ENCODE measurements around the gene BCAS4.
A peak's percentile ranks its signal among the peaks of the same experiment; 100 is the strongest.
"Not testable (repeated sequence)": the region's sequence is repeated elsewhere in the genome, so short reads cannot be mapped to it uniquely, and the experiment has no call there.

Gene BCAS4

DNA sequence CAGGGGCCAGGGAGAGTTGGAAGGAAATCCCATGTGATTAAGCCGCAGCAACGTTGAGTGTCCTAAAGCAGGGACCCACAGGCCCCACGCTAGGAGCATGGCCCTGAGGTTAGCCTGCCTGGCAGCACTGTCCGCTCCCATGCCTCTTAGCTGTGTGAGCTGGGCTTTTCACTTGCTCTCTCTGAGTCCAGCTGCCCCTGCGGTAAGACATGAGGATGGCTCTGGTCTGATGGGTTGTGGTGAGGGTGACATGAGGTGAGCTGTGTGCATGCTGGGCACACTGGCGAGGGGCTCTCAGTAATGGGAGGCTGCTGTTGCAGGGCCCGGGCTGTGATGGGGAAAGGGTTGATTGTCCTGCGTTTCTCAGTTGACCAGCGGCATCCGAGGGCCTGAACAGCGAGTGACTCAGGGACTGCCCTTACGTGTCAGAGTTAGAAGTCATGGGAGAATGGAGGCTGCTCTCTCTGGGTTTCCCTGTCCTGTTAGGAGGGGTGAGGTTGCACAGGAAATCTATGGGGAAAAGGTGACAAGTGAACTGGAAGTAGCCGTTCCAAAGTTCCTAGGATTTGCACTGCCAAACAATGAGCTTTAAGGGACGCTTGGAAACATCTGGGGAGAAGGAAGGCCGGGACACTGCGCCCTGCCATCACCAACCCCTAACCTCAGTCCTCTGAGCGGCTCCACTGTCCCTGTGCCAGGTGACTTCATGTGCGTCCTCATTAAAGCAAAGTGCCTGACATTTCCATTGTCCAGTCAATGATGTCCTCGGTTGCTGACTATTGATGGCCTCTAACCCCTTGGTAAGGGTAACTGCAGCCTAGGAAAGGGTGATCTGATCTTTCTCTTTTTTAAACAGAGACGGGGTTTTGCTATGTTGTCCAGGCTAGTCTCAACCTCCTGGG is 85.0 kb downstream of the BCAS4 start:
- no peak for DNase-seq

DNA sequence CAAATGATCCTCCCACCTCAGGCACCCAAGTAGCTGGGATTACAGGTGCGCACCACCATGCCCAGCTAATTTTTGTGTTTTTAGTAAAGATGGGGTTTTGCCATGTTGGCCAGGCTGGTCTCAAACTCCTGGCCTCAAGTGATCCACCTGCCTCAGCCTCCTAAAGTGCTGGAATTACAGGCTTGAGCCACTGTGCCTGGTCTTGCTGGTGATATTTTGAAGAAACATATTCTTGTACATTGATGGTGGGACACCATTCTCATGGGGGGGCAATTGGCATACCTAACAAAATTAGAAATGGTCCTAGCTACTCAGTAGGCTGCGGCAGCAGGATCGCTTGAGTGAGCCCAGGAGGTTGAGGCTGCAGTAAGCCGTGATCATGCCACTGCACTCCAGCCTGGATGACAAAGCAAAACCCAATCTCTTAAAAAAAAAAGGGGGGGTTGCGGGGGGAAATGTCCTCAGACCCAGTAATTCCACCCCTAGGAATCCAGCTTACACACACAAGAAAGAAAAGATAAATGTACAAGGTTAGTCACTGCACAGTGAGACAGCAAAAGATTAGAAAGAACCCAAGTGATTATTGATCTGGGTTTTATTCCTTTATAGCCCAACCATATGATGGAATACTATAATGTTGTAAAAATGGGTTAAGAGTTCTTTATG is 87.0 kb downstream of the BCAS4 start:
- not testable (repeated sequence) for DNase-seq

DNA sequence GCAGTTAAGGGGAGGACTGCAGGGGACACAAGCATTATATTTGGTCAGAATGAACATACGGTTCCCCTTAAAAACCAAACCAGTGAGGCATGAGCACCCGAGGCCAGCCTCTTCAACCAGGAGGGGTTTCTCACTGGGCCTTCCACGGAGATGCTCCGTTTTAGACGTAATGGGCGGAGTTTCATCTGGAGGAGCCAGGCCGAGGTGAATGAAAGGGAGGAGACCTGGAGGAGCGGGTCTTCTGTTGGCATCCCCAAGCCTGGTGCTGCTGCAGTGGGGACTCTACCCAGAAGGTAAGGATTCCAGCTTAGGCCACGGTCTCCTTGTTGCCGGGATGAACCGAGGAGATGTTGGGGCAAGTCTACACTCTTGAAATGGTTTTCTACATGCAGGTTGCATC is 89.0 kb downstream of the BCAS4 start:
- no peak for DNase-seq

DNA sequence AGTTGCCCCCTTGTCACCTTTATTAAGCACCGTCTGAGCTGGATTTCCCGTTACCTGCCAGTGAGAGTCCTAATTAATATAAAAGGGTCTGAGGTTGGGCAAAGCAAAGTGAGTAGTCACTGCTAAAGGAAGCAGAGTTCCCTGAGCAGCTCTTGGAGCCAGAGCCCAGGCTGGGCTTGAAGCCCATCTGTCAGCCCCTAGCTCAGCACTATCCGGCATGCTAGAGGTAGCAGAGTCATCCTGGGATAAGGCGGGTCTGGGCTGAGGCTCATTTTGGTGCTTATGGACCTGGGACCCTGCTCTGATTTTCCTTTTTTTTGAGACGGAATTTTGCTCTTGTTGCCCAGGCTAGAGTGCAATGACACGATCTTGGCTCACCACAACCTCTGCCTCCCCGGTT is 90.2 kb downstream of the BCAS4 start:
- no peak for DNase-seq

DNA sequence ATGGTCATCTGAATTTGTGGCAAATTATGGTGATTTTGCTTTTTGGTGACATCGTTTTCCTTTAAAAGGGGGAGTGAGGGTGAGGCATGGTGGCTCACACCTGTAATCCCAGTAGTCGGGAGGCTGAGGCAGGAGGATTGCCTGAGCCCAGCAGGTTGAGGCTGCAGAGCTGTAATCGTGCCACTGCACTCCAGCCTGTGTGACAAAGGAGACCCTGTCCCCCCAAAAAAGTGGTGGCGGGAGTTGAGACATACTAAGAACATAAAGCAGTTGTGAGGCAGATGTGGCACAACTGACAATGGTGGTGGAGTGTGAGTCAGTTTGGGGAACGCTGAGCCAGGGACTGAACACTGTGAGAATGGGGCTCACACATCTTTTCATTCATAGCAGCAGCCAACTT is 90.9 kb downstream of the BCAS4 start:
- no peak for DNase-seq

DNA sequence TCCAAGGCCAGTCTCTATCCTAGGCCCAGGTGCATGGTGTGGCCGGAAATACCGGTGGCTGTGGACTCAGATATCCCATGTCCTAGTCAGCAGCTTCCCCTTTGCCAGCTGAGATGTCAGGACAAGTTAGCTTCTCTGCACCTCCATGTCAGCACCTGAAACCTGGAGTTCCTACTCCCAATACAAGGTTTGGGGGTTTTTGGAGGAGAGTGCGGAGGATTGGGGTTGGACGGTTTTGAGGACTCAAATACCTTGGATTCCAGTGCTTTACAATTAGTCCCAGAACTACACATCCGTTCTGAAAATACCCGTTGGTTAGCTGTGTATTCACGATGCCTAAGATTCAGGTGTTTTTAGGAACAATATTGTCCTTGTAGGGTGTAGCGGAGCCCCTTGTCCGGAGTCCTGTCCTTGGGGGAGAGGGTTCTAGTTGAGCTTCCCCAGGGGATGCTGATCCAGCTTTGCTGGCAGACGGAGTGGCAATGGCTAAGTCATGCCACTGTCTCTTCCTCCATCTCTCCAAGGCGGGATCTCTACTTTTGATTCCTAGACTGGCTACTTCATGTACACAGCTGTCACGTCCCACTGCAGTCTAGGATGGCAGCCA is 91.4 kb downstream of the BCAS4 start:
- no peak for DNase-seq

DNA sequence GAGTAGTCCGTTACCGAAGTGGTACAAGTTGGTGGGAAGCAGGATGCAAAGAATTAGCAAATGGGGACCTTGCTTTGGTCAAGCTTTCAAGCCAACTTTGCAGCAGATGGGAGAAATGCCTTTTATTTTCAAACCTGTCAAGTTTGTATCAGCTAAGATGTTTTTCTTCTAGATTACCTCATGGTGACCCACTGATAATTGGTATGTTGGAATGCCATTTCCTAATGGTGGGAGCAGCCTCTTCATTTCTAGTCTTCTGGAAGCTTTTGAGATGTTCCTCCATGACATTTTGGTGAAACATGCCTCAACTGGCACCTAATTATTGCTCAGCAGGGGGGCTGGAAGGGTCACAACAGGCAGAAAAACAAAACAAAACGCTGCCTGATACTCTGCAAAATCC is 92.7 kb downstream of the BCAS4 start:
- DNase-seq = no peak

DNA sequence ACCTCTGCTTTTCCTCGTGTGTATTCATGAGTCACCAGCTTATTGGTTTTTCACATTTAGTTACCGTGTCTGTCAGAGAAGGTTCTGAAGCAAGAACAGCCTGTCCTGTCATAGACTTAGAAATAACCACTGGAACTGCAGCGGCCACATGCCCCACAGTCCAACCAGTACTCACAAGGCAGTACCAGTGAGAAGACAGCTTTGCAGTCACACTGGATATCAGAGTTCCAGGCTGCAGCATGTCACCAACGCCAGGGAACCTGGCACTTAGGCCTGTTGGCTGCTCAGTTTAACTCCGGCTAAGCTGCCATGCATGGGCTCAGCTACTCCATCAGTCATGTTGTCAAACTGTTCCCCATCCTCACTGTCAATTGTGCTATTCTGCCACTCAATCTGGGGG is 96.3 kb downstream of the BCAS4 start:
- no peak for DNase-seq

DNA sequence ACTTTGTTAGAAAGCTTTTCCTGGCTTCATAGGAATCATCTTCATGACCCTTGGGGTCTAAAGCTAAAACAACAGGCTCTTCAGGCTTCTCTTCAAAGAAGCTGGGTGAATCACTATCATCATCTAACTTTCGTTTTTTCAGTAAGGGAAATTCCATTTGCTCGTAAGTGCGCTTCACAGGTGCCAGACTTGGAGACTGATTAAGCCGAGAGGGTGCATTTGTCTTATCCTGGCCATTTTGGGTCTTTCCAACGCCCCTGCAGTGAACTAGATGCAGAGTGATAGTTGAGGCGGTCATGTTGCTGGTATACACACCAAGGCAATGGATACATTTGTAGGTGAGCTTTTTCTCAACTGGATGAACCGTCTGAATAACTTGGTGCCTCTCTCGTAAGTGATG is 97.5 kb downstream of the BCAS4 start:
- no peak for DNase-seq

DNA sequence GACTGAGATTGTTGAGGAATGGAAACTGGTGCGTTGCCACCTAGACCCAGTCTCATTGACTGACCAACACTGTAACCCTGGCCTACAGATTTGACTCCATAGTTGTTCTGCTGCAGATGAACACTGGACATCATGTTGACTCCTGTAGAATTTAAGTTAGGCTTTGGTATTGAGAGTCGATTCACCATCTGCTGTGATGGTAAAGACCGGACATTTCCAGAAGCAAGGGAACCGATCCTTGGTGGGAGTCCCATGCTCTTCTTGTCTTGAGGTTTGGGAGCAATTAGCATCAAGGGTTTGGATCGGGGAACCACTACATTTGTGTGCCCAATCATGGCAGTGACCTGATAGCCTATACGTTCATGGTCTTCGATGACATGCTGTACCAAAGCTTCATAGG is 98.8 kb downstream of the BCAS4 start:
- DNase-seq = no peak

DNA sequence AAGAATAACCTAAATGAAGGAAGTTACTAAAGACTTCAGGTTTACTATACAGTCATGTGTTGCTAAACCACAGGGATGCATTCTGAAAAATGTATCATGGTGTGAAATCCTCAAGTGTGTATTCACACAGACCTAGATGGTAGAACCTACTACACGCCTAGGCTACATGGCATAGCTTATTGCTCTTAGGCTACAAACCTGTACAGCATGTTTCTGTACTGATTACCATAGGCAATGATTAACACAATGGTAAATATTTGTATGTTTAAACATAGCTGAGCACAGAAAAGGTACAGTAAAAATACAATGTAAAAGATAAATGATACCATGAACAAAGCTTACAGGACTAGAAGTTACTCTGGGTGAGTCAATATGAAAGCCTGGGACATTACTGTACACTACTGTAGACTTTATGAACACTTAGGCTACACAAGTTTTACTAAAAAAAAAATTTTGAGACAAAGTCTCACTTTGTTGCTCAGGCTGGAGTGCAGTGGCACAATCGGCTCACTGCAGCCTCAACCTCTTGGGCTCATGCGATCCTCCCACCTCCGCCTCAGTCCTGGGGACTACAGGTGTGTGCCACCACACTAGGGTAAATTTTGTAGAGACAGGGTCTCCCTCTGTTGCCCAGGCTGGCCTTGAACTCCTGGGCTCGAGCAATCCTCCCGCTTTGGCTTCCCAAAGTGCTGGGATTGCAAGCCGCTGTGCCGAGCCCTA is 100.4 kb downstream of the BCAS4 start:
- DNase-seq = no peak

DNA sequence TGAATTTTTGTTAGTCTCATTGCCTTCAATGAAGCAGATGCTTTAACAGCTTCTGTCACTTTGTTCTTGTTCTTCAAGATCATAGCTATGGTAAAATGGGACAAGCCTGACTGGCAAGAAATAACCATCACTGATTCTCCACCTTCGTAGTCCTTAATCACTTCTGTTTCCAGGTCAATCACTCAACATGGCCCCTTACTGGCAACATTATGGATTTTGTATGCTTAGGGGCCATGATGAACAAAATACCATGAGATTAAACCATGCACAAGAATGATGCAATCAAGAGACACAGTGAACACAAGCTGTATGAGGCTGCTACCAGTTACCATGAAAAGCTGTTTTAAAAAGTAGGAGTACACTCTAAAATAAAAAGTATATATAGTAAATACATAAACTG is 103.6 kb downstream of the BCAS4 start:
- no peak for DNase-seq

DNA sequence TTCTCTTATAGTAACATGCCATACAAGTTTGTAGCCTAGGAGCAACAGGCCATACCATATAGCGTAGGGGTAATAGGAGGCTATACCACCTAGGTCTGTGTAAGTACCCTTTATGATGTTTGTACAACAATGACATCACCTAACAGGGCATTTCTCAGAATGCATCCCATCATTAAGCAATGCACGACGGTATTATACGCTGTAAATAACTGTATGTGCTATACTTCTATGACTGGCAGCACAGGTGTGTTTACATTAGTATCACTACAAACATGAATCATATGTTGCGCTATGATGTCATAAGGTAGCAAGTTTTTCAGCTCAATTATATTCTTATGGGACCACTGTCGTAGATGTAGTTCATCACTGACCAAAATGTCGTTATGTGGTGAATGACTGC is 105.4 kb downstream of the BCAS4 start:
- no peak for DNase-seq

DNA sequence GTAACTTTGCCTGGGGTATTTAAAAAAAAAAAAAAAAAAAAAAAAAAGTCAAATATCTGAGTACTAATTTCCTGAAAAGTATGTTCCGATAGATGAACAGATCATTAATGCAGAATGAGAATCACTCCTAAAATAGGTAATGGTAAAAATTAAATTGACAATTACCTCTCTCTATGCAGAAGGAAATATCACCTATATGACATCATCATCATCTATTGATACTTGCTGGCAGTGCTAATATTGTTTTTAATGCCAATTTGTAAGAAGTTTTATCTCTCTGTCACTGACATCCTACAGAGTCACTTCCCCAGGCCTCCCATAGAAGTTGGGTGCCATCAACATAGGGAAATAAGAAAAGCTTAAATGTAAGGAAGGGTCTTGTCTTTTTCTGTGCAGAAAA is 106.4 kb downstream of the BCAS4 start:
- DNase-seq = no peak

DNA sequence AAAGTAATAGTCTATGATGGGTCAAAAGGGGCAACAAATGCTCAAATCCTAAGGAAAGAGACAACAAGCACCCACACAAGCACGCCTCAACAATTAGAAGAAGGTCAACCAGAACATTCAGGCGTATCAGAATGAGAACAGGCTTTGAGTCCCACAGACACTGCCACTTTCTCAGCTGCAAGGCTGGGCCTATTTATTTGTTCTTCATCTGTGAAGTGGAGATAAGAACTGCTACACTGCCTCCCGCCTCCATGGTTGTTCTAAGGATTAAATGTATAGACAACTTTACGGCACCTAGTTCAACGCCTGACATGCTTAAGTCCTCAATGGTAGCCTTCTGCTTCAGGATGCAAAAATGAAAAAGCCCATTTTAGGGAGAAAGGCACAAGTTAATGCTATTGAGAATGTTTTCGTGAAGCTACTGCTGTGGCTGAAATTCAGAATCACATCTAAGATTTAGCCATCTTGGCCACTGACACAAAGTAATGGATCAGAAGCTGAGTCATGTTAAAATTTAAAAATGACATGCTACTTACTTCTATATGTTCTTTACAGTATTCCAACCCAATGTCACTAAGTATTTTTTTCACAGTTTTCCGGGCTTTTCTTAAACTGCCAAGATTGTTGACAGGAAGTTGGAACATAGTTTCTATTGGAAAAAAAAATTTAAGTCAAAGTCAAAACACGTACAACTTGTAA is 108.6 kb downstream of the BCAS4 start:
- DNase-seq = no peak

DNA sequence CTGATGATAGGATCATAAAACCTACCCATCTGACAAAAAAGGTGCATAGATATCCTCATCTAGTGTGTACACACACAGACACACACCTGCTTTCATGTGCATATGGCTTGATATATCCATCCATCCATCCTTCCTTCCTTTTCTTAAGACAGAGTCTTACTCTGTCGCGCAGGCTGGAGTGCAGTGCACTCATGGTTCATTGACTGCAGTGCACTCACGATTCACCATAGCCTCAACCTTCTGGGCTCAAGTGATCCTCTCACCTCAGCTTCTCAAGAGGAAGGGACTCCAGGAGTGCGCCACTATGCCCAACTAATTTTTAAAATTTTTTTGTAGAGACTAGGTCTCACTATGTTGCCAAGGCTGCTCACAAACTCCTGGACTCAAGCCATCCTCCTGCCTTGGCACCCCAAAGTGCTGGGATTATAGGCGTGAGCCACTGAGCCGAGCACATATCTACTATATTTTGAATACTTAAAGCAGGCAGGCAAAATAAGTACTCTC is 109.3 kb downstream of the BCAS4 start:
- DNase-seq = no peak

DNA sequence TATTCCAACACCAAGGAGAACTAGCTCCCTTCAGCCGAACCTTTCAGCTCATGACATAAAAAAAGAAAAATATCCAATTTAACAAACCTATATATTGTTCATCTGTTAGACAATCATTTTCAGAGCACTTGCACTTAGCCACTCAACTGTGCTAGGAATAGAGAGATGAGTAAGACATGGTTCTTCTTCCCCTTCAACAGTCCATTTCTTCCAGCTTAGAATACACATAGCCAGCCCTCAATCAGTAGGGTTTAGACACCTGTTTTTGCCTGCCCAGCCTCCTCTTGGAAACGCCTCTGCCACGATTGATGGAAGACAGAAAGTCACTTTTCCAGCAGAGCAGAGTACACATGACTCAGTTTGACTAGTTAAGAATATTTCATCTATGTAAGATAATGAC is 114.6 kb downstream of the BCAS4 start:
- DNase-seq = no peak

DNA sequence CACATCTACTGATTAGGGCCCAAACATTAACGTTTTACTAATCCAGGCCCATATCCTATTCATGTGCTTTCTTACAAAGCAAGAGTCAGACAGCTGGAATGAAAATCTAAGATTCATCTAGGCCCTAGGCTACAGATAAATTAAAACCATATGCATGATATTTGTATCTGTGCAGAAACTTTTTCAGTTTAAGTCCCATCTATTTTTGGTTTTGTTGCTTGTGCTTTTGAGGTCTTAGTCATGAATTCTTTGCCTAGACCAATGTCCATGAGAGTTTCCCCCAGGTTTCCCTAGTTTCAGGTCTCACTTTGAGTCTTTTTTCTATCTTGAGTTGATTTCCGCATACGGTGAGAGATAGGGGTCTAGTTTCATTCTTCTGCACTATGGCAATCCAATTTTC is 116.2 kb downstream of the BCAS4 start:
- DNase-seq = no peak

DNA sequence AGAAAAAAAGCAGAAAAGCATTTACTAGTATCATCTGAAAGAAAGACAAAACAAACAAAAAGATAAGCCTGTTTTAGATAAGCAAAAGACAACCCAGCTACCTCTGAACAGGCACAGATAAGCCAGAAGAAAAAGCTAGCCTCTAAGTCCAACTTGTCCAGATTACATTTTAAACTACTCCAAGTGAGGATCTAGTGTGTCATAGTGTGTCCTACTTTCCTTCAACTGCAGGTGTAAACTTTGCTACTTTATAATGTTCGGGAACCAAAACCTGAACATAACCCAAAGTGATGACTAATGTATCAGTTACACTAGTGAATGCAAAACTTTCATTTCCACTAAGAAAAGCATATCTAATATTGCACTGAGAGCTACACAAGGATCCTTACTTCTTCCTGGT is 116.9 kb downstream of the BCAS4 start:
- DNase-seq = no peak

DNA sequence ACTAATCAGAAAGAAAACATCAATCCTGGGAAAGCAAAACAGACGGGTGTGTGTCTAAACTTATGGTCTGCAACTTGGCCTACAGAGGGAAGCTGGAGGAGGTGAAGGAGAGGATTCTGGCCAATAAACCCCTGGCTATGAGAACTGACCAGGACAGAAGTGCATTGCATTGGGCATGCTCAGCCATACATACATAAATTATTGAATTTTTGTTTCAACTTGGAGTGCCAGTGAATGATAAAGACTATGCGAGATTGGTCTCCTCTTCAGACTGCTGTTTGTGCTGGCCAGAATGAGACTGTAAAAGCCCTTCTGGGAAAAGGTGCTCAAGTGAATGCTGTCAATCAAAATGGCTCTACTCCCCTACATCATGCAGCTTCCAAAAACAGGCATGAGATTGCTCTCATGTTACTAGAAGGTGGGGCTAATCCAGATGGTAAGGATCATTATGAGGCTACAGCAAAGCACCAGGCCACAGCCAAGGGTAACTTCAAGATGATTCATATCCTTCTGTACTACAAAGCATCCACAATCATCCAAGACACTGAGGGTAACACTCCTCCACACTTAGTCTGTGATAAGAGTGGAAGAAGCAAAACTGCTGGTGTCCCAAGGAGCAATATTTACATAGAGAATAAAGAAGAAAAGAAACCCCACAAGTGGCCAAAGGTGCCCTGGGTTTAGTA is 119.0 kb downstream of the BCAS4 start:
- peak; percentile 40 for DNase-seq

DNA sequence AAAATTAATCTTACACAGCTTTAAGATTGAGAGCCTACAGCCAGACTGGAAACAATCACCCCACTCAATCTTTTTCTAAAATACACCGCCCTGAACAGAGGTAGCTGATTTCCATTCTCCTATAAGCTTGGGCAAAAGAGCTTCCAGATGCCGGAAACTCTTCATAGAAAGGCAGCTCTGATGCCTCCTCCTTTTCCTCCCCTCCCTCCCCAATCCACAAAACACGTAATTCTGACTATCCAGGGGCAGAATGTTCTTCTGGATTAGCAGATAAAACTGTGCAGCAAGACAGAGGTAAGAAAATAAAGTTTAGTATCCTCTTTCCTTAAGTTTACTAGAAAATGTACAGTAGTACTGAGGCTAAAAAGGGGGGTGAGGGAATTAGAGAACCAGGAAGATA is 120.6 kb downstream of the BCAS4 start:
- no peak for DNase-seq

DNA sequence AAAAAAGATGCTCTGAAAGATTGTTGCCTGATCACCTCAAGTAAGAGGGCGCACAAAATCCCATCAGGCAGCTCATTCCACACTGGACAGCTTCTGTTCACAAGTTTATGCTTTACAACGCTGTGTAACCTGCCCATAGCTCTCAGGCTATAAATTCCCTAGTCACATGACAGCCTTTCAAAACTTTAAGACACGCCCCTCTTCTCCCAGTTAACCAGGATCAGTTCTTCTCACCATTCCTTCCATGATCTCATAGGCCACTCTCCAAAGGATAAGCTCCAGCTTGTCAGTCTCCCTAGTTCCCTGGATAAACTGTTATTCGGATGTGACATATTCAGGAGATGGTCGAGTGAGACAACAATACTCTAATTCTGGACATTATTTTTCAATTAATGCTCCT is 121.4 kb downstream of the BCAS4 start:
- no peak for DNase-seq

Measured in stimulated activated CD4-positive, alpha-beta T cell treated with anti-CD3 and anti-CD28 coated beads, Interleukin-1b, Interleukin-23, amount 100 ng/mL, for 48 hours (primary cell).